Measurements from ENCODE around the gene DYNLL2.

DNA sequence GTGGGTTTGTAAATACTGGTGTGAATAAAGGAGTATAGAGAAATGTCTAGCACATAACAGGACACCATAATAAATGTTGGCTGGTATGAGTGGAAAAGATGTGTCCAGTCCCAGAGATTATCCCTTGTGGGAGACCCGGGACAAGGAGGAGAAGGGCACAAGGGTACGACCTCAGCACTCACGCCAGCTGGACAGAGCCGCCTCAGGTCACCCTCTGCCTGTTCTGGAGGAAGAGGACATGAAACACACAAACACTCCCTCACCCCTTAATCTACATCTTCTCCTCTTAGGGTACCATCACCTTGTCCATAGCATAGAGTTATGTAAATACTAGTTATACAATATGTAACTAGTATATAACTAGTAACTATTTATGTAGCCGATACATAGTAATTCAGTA is 26.8 kb downstream of the DYNLL2 start:
- no peak for TF ChIP-seq POLR2A (IDR thresholded peaks at IDR 0.05)
- TF ChIP-seq, protein P1, sequence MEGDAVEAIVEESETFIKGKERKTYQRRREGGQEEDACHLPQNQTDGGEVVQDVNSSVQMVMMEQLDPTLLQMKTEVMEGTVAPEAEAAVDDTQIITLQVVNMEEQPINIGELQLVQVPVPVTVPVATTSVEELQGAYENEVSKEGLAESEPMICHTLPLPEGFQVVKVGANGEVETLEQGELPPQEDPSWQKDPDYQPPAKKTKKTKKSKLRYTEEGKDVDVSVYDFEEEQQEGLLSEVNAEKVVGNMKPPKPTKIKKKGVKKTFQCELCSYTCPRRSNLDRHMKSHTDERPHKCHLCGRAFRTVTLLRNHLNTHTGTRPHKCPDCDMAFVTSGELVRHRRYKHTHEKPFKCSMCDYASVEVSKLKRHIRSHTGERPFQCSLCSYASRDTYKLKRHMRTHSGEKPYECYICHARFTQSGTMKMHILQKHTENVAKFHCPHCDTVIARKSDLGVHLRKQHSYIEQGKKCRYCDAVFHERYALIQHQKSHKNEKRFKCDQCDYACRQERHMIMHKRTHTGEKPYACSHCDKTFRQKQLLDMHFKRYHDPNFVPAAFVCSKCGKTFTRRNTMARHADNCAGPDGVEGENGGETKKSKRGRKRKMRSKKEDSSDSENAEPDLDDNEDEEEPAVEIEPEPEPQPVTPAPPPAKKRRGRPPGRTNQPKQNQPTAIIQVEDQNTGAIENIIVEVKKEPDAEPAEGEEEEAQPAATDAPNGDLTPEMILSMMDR (IDR thresholded peaks at IDR 0.05), result no peak

Data from tibial nerve (tissue), 3 donors.